HG03108 (cell line): ENCODE results near the gene SLC22A15.
"Not testable (repeated sequence)": the region's sequence is repeated elsewhere in the genome, so short reads cannot be mapped to it uniquely, and the experiment has no call there.

Experiments
- ATAC-seq: cut with Tn5 transposase; IDR thresholded peaks from one replicate; pipeline ENCODE4 v1.9.1; 2021; ENCODE audit warnings: moderate library complexity; ENCODE audit not compliant: unreplicated experiment

Gene SLC22A15

DNA sequence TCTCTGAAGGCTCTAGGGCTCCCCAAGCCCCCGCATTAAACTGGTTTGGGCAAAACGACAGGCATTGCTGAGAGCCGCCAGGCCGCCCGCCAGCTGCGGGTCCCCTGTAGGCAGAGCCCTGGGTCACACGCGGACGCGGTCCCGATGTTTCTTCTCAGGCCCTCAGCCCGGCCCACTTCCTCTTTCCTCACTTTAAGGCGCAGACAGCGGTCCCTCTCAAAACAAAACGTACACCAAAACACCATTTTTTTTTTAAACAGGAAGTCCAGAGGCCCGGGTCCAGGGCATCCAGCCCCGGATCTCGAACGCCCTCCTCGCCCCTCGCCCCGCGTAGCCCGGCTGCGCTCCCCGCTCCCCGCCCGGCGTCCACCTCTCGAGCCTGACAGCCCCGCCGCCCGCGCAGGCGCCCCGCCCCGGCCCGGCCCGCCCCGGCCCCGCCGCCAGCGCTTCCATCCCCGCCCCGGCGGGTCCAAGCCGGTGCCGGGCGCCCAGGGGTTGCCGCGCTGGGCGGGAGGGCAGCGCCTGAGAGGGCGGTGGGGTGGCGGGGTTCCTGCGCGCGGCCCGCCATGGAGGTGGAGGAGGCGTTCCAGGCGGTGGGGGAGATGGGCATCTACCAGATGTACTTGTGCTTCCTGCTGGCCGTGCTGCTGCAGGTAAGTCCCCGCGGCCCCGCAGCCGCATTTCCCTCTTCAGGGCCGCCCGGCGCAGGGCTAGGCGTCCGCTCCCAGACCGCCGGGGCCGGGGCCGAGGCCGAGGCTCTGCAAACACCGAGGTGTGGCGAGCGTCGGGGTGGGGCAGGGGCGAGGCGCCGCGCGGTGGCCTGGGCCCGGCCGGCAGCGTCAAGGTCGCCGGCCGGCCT is at the start of gene SLC22A15:
Gene SLC22A15 (plus strand): TSS at position 452 of the 859 bp plus-strand sequence. CDS start 115 bp downstream, at position 567.
- ATAC-seq = peak; percentile 84

DNA sequence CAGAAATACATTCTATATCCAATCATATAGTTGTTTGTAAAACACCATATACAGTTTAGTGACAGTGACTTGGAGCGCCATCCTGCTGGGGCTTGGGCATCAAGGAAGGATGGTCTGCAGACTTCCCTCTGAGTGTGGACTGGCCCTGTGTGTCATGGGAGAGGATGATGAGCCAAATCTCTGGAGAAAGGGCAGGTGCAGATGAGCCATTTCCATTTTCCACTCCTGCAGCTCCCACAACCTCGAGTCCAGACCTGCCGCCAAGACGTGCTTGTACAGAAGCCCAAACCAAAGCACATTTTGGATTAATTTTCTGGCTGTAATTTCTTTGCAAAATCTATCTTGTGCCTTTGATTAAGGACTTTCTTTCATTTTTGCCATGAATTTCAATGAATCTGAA is 48.3 kb upstream of the SLC22A15 start:
- no peak for ATAC-seq

DNA sequence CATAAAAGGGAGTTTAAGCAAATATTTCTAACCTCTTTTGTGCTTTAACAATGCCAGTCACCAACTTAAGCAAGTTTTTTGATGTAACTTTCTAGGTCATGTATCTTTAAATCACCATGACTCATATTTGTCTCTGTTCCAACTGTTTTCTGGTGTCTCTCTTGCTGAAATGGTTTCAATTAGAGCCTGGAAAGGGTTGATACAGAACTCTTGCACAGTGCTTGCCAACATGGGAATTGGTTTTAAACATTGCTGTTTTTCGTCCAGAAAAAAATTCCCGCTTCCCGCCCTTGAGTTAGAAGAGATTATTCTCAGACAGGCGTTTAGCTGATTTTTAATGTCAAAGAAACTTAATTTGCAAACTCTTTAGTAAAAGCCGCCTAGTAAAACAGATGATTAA is 46.4 kb upstream of the SLC22A15 start:
- no peak for ATAC-seq

DNA sequence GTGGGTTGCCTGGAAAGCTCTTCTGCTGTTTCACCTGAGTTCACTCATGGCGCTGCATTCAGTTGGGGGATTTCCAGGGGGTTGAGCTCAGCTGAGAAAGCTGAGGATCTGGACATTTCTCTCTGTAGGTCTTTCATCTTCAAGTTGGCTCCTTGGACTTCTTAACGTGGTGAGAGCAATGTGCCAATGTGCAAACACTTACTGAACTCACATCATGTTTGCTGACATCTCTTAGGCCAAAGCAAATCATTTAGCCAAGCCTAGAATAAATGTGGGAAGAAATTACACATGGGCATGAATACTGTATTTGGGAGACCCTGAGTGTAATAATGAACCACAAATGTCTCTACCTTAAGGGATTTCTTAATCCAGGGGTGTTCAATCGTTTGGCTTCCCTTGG is 42.7 kb upstream of the SLC22A15 start:
- ATAC-seq = no peak

DNA sequence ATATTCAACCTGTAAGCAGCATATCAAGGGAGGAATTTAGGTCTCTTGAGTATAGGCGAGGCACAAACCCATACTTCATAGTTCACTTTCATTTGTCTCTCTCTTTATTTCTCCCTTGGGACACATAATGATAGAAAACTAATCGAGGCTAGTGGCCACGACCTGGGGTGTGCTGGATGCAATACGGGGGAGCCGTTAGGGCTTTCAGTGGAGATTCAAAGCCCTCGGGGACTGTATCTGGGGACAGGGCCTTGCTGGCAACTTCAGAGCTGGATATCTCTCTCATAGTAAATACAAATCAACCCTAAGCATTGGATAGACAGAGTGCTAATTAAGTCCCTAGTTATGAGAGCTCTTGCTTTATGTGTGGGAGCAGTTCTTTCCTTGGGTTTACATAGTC is 36.9 kb upstream of the SLC22A15 start:
- ATAC-seq = no peak

DNA sequence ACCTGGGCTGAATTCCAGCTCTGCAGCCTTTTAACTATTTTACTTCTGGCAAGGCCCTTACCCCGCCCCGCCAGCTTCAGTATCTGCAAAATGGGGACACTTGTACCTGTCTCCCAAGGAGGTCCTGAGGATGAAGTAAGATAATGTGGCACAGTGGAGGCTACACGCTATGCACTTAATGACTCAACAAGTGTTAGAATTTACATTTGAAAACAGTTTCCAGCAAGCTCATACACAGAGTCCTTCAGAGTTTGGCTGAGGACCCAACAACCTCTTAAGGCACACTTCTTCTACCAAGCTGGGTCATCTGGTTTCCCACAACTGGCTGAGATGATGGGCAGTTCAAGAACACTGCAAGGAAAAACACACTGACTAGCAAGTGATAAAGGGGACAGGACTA is 30.2 kb upstream of the SLC22A15 start:
- ATAC-seq = no peak

DNA sequence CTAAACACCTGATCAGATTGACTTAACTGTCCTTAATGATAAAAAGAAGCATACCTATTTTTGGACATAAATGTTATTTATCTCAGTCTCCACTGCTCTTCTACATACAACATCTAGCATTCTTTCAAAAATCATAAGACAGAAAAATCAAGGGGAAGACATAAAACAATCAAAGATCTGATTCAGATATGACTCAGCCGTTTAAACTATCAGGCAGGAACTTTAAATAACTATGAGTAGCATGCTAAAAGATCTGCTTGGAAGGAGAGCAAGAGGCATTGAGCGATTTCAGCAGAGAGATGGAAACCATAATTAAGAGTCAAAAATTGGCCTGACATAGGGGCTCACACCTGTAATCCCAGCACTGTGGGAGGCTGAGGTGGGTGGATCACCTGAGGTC is 27.2 kb upstream of the SLC22A15 start:
- ATAC-seq = no peak

DNA sequence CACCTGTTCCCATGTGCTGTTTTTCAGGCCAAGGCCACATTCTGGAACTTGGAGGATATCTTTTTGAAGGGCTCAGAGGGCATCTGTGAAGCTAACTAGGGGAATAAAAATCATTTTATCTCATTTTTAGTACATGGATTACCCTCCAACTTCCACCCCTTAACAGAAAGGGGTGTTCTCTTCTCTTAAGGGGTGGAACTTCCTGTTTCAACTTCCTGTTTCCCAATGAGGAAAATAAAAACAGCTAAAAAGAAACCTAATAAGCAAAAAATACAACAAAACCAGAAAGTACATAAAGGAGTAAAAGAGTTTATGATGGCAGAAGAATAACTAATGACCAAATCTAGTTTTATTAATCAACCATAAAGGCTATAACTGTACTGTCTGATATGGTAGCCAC is 24.8 kb upstream of the SLC22A15 start:
- no peak for ATAC-seq

DNA sequence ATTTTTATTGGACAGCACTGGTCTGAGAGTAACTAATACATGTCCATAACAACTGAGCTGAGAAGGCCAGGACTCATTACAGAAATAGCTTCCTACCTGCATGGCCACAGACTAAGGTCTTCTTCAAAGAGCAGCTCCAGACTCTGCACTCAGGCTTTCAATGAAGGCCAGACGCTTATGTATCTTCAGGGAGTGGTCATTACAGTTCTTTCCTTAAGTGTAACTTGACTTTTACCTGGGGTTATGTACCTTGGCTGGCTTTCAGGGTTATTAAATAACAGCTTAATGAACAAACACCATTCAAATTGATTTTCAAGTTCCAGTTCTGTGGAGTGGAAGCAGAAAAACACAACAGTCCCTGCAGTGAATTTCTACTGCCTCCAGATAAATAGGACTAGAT is 23.8 kb upstream of the SLC22A15 start:
- no peak for ATAC-seq

DNA sequence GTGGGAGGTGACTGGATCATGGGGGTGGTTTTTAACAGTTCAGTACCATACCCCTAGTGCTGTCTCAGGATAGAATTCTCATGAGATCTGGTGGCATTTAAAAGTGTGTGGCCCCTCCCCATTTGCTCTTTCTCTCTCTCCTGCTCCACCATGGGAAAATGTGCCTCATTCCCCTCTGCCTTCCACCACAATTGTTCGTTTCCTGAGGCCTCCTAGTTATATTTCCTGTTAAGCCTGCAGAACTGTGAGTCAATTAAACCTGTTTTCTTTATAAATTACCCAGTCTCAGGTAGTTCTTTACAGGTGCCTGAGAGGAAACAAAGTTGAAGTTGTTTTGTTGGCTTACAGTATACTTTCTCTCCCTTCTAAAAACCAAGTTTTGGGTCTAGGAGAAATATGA is 23.1 kb upstream of the SLC22A15 start:
- no peak for ATAC-seq

DNA sequence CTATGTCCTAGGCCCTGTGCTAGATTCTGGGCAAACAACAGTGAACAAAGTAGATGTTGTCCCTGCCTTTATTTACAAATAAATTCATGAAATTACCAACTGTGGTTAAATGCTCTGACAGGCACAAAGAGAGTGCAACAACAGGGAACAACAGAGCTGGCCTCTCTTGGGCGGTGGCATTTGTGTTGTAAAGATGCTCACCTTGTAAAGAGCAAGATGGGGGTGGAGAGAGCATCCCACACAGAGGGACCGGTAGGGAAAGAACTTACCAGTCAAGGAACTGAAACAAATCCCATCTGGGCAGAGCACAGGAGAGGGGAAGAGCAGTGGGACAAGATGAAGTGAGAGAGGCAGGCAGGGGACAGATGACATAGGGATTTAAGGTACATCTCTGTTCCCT is 21.6 kb upstream of the SLC22A15 start:
- no peak for ATAC-seq

DNA sequence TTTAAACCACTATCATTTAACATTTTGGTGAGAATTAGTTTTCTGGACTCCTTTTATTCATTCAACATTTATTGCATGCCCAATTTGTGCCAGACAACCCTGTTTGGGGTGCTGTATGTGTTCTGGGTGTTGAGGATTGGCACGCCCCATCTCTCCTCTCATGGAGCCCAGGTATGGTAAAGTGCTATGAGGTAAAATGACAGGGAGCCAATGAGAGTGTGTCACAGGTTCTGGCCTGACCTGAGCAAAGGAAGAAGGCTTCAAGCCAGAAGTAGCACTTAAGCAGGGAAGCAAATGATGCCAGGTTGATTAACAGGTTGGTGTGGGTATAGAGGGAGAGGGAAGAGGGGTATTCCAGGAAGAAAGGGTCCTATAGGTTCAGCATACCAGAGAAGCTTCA is 21.1 kb upstream of the SLC22A15 start:
- ATAC-seq = no peak

DNA sequence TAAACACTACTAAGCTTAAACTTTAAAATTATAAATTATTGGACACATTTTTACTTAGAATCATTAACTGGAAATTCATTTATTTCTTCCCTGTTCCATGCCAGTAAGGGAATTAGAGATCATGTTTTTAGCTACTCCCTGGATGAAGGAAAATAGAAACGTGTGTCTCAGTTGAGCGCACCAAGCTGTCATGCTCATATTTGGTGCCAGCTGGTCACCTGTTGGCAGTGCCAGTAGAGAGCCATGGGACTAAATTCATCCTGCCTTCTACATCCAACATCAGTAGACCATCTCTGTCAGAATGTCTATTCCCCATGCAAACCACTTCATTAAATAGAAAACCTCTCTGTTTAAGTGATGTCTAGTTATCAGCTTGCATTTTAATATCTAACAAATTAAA is 17.4 kb upstream of the SLC22A15 start:
- no peak for ATAC-seq

DNA sequence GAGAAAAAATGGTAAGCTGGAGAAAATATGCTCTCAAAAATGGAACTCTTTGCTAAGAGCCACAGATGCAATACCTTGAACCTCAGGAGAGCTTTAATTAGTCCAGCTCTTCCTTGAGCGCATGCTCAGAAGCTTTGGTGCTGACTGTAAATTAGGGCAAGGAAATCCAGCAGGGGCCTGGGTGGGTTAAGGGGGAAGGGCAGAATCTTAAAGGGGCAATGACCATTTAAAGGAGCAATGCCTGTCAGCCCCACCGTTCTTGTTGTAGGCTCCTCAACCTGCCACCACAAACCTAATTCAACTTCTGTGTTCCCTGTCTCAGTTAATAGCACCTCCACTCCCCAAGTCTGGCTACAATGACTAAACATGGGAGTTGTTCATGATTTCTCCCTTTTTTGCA is 6.8 kb upstream of the SLC22A15 start:
- ATAC-seq = no peak

DNA sequence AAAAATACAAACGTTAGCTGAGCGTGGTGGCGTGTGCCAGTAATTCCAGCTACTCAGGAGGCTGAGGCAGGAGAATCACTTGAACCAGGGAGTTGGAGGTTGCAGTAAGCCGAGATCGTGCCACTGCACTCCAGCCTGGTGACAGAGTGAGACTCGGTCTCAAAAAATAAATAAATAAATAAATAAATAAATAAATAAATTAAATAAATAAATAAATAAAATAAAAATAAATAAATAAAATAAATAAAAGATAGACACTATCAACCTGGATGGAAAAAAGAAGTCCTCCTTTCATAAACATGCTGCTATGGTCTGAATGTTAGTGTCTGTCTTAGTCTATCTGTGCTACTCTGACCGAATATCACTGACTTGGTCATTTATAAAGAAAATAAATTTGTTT is 4.5 kb upstream of the SLC22A15 start:
- ATAC-seq = not testable (repeated sequence)

DNA sequence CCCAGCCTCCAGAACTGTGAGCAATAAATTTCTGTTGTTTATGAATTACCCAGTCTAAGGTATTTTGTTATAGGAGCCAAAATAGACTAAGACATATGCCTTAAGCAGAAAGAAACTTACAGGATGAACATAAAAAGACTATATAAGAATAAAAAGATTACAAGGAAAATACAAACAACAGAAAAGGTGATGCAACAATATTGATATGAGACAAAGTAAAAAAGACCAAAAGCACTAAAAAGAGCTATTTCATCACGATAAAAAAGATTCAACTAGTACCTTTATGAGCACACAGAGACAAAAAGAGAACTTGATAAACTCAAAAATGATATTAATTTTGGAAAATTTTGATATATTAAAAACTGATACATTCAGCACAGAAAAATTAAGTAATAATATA is 3.2 kb upstream of the SLC22A15 start:
- no peak for ATAC-seq

DNA sequence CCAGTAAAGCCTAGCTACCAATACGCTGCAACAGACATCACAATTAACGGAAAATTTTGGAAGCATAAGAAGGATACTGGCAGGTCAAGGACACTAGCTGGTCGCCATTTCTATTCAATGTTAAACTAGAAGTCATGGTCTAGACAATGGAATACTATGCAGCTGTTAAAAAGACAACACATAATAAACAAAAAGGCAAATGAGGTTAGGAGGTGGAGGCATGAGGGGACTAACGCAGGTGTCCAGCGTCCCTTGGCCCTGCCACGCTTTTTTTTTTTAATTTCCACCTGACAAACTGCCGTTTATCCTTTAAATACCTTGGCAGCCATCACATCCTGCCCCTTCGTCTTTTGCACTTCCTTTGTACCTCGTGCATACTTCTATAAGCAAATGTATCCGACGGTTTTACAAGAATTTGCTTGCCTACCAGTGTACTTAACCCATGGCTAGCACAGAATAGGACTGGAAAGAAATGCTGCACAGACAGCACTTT is 698 bp upstream of the SLC22A15 start:
- ATAC-seq = no peak

DNA sequence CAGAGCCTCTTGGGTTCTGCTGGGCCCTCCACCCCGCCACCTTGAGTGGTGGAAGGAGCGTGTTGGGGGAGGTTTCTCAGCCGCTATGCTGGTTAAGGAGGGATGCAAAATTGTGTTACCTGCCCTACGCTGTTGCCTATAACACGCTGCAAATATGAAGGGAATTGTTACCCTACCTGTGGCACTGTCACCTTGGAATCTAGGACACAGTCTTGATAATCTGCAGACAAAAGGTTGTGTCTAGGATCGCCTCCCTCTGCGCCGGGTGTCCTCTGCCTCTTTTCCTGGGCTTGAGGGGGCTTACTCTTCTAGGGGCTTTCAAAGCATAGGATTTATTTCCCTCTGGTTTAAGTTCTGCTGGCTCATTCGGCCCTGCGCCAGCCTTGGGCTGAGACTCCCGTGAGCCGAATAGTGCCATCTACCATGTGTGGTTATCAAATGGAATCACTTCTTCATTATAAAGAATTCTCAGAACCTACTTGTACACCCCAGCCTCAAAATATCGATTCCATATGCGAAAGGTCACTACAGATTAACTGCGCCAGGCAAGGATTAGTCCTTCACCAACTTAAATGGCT is 697 bp downstream of the SLC22A15 start:
- no peak for ATAC-seq

DNA sequence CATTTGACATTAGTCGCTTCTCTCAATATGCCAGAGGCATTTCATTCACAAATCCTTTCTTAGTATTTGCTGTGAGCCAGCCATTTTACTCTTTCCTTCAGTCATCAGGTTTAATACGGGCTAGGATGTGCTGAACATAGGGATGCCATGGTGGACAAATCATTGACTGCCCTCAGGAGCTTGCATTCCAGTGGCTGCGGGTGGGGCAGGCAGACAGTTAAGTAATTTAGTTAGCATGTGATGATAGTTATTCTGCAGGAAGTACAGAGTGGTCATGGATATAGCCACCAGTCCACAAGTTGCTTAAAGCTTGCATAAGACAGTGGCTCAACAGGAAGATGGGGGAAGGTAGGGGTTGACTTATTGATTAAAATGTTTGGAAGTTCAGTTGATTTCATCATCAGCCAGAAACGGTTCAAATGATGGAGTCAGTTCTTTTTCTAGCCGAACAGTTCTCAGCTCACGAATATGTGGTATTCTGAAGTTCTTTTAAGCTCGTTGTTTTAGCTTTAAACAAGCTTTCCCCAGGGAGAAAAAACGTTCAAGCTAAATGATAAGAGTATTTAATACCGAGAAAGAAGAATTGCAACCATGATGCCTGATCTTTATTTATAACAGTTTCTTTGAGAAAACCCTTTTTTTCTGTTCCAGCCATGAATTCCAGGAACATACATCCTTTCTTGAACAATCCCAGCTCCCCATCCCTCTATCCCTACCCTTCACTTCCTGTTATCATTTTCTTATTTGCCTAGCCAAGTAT is 1.4 kb downstream of the SLC22A15 start:
- ATAC-seq = no peak

DNA sequence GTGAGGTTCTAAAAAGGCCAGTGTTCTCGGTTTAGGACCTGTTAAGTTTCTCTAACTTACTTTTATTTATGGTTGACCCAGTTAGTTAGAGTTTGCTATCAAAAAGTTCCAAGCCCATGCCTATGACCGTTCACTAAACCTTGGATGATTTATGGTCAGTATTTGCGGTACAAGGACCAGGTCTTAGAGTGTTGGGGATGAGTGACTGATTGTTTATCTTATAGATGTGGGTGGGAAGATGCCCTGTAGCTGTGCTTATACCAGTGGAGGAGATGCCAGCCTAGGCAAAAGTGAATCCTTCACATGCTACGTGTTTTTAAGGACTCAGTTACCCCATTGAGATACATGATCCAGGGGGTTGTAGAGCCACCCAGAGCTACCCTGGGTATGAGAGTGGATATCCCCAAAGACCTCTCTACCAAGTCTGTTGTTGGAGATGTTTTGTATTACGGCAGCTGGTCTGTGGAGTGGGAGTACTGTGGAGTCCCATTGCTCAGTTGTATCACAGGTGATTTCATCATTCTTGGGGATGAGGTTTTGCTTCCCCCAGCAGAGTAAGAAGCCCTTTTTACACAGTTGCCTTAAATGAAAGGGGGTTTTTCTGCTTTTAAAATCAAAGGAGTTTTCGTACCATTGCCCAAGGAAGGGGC is 2.1 kb downstream of the SLC22A15 start:
- no peak for ATAC-seq

DNA sequence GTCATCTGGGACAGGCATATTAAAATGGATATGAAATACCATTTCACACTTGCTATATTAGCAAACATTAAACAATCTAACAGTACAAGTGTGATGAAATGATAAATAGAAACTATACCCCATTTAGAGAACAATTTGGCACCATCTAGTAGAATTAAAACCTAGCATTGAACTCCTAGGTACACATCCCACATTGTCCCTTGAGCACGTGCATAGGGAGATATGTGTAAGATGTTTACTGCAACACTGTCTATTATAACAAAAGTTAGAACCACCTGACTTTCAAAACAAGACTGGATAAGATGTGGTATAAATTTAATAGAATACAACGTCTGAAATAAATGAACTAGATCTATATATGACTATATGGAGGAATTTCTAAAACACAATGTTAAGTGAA is 3.8 kb downstream of the SLC22A15 start:
- no peak for ATAC-seq
